A549 (cell line): ENCODE results near the gene CTXN3. TPM values are rescaled to one million over a fixed set of nuclear protein-coding genes. Genes with fewer than 3 reads are reported as not detected.

Experiments
- ATAC-seq, 2 experiments: fragments of 200-7000 bp in 1 of 2; fragments of >200 bp in 1 of 2; cut with Nextera tagmentation in 1 of 2; cut with Tn5 transposase in 1 of 2; 3 replicates each; pipeline versions ENCODE4 v1.8.0 to v1.9.1; 2018 to 2020; ENCODE audit warnings: mild to moderate bottlenecking in 1 of 2, moderate library complexity in 1 of 2
- CTCF ChIA-PET: fragments of 300-600 bp; sonication (Branson Sonifier 250); formaldehyde crosslinking; extraction: SDS; loops from one replicate; lab custom pipeline; 2021; ENCODE audit warnings: antibody characterized with exemption, inconsistent platforms; lab: Yijun Ruan, JAX
- POLR2A ChIA-PET: fragments of 350-600 bp; formaldehyde crosslinking; extraction: SDS; loops from one replicate; lab custom pipeline; 2021; ENCODE audit warnings: antibody characterized with exemption, inconsistent platforms; lab: Yijun Ruan, JAX
- DNase-seq, 2 experiments: peaks; one replicate each; pipeline versions ENCODE4 v3.0.0 to v3.0.0-alpha.2; 2011 to 2016; ENCODE audit warnings: low read depth in 1 of 2, low spot score in 1 of 2
- FAIRE-seq: peaks from 2 replicates; lab custom pipeline; 2011; peaks lifted over from hg19 to GRCh38; lab: Jason Lieb, UNC
- H3K27ac ChIP-seq, 2 experiments: fragments of >200 bp; sonication (Bioruptor Twin); formaldehyde crosslinking; 3 replicates each; pipeline ENCODE4 v1.5.1; 2016 to 2017
- H3K4me1 ChIP-seq: fragments of >200 bp; sonication (Bioruptor Twin); formaldehyde crosslinking; 3 replicates; pipeline ENCODE4 v1.6.1; 2016
- H3K4me2 ChIP-seq: fragments of >200 bp; sonication (Bioruptor Twin); formaldehyde crosslinking; 3 replicates; pipeline ENCODE4 v1.6.1; 2016
- H3K4me3 ChIP-seq: fragments of >200 bp; sonication (Bioruptor Twin); formaldehyde crosslinking; 3 replicates; pipeline ENCODE4 v1.5.1; 2016
- H3K9me3 ChIP-seq: fragments of >200 bp; sonication (Bioruptor Twin); formaldehyde crosslinking; 3 replicates; pipeline ENCODE4 v1.6.1; 2016
- BHLHE40 ChIP-seq: IDR thresholded peaks from 2 replicates; pipeline ENCODE4 v1.6.1; 2012; ENCODE audit warnings: low read depth, low read length, inconsistent platforms
- CBX8 ChIP-seq: fragments of 200-600 bp; sonication (generic); IDR thresholded peaks from 2 replicates; pipeline ENCODE4 v1.6.1; 2016
- CTCF ChIP-seq: fragments of >200 bp; sonication (Bioruptor Twin); formaldehyde crosslinking; IDR thresholded peaks from 3 replicates; pipeline ENCODE4 v1.5.1; 2016
- EP300 ChIP-seq, 2 experiments: fragments of >200 bp; sonication (Bioruptor Twin); formaldehyde crosslinking; IDR thresholded peaks; 2 replicates in 1 of 2; 3 replicates in 1 of 2; pipeline ENCODE4 v1.6.1; 2016 to 2017
- FOXS1 ChIP-seq: fragments of 250-450 bp; sonication (Bioruptor Pico); IDR thresholded peaks from 2 replicates; pipeline ENCODE4 v1.5.0; 2020; ENCODE audit warnings: mild to moderate bottlenecking, moderate library complexity
- HDAC2 ChIP-seq: fragments of 200-600 bp; sonication (generic); IDR thresholded peaks from 2 replicates; pipeline ENCODE4 v1.6.1; 2016
- HEYL ChIP-seq: fragments of 250-450 bp; sonication (Bioruptor Pico); IDR thresholded peaks from 2 replicates; pipeline ENCODE4 v1.8.0; 2021; ENCODE audit warnings: mild to moderate bottlenecking, moderate library complexity
- HOXB5 ChIP-seq: fragments of 250-450 bp; sonication (Bioruptor Pico); IDR thresholded peaks from 2 replicates; pipeline ENCODE4 v1.5.0; 2020; ENCODE audit warnings: mild to moderate bottlenecking, moderate library complexity
- KDM1A ChIP-seq: fragments of 200-600 bp; sonication (generic); IDR thresholded peaks from 2 replicates; pipeline ENCODE4 v1.6.1; 2016; ENCODE audit warnings: low read depth, mild to moderate bottlenecking
- MAZ ChIP-seq: fragments of 150-350 bp; IDR thresholded peaks from 2 replicates; pipeline ENCODE4 v1.6.1; 2014; ENCODE audit warnings: antibody characterized with exemption, low read depth, low read length, borderline replicate concordance
- MYC ChIP-seq: IDR thresholded peaks from 2 replicates; pipeline ENCODE4 v1.6.1; 2012; ENCODE audit warnings: mild to moderate bottlenecking, inconsistent platforms, low read length, improper control_type of control experiment, borderline replicate concordance
- NPAS2 ChIP-seq: fragments of 250-450 bp; sonication (Bioruptor Pico); IDR thresholded peaks from 2 replicates; pipeline ENCODE4 v1.8.0; 2022; ENCODE audit warnings: mild to moderate bottlenecking, moderate library complexity, borderline replicate concordance
- PBX3 ChIP-seq: IDR thresholded peaks from 2 replicates; pipeline ENCODE4 v1.6.1; 2012
- RAD21 ChIP-seq, 2 experiments: fragments of >200 bp in 1 of 2; sonication (Bioruptor Twin) in 1 of 2; formaldehyde crosslinking in 1 of 2; IDR thresholded peaks in 1 of 2; conservative IDR thresholded peaks in 1 of 2; 2 replicates in 1 of 2; 3 replicates in 1 of 2; pipeline ENCODE4 v1.6.1; 2012 to 2018; ENCODE audit warnings: inconsistent platforms in 1 of 2
- RARB ChIP-seq: fragments of 250-450 bp; sonication (Bioruptor Pico); IDR thresholded peaks from 2 replicates; pipeline ENCODE4 v1.8.0; 2021; ENCODE audit warnings: mild to moderate bottlenecking, moderate library complexity
- REST ChIP-seq: fragments of 200-600 bp; sonication (generic); IDR thresholded peaks from 2 replicates; pipeline ENCODE4 v1.6.1; 2016; ENCODE audit warnings: antibody characterized with exemption, mild to moderate bottlenecking, moderate library complexity
- RFX5 ChIP-seq: fragments of 450-650 bp; IDR thresholded peaks from 2 replicates; pipeline ENCODE4 v1.7.1; 2014; ENCODE audit warnings: antibody characterized with exemption, mild to moderate bottlenecking, moderate library complexity
- SREBF2 ChIP-seq: fragments of 450-650 bp; IDR thresholded peaks from 2 replicates; pipeline ENCODE4 v1.6.1; 2014; ENCODE audit warnings: mild to moderate bottlenecking, moderate library complexity
- TFCP2L1 ChIP-seq: fragments of 250-450 bp; sonication (Bioruptor Pico); IDR thresholded peaks from 2 replicates; pipeline ENCODE4 v1.5.0; 2021; ENCODE audit warnings: mild to moderate bottlenecking
- USF2 ChIP-seq: fragments of 450-650 bp; IDR thresholded peaks from 2 replicates; pipeline ENCODE4 v1.6.1; 2014; ENCODE audit warnings: antibody characterized with exemption
- ZC3H11A ChIP-seq: fragments of 450-650 bp; IDR thresholded peaks from 2 replicates; pipeline ENCODE4 v1.6.1; 2014; ENCODE audit warnings: antibody characterized with exemption, mild to moderate bottlenecking
- ZFP36 ChIP-seq: fragments of 450-650 bp; IDR thresholded peaks from 2 replicates; pipeline ENCODE4 v1.6.1; 2014; ENCODE audit warnings: borderline replicate concordance; ENCODE audit not compliant: partially characterized antibody
- WGBS: methylation state at CpG from one replicate; pipeline ENCODE4 v1.1.6; 2017; ENCODE audit errors: missing lambda C conversion rate; 5-methylcytosine and 5-hydroxymethylcytosine counted together
- polyA plus RNA-seq, 4 experiments: library from polyadenylated mRNA; depleted of rRNA in 3 of 4; stranded (reverse); fragments of >200 nt; fragmentation: RNase III in 1 of 4; extraction: RNeasy Plus Mini Kit Qiagen cat#74134 plus additional on column Dnase treatment in 1 of 4; gene quantifications; 2 replicates in 3 of 4; 3 replicates in 1 of 4; pipeline ENCODE4 v1.2.3, GENCODE V29; 2011 to 2017
- TF ChIP-seq, protein P1 (sequence below): fragments of 250-450 bp; sonication (Bioruptor Pico); IDR thresholded peaks from 2 replicates; pipeline ENCODE4 v1.5.0; 2020; ENCODE audit warnings: low read depth, mild to moderate bottlenecking, moderate library complexity

The CTXN3 gene
- polyA plus RNA-seq, 2 of the 4 experiments (the other 2 are of a cell fraction), result not detected

DNA sequence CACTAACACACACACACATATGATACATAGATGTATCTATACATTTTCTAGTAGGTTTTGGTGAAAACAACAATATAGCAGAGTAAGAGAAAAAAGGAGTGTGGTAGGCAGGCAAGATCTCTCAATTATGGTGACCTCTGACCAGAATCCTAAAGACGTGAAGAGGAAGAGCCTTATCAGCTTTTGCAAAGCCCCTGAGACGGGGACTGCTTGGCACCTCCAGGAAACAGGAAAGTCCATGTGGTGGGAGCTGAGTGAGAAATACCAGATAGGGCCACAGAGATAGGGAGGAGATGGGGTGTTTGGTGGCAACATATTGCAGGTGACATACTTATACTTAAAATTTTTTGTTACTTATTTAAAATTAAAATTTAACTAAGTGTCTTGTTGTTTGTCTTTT, 39.9 kb upstream of the CTXN3 start (continued):
- TF ChIP-seq TFCP2L1, result no peak

DNA sequence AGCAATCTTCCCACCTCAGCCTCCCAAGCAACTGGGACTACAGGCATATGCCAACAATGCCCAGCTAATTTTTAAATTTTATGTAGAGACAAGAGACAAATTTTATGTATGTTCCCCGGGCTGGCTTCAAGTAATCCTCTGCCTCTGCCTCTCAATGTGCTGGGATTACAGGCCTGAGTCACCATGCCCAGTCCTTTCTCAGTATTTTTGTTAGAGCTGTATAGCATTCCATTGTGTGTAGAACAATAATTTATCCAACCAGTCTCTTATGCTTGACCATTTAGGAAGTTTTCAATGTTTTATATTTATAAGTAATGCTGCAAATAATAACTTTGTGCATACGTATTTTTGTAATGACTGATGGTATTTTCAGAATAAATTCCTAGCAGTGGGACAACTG, 38.9 kb upstream of the CTXN3 start:
- POLR2A ChIA-PET, result no interaction called here
- WGBS, result 53% methylated on average over 2 of the region's 2 CpGs
- TF ChIP-seq REST (no peak), HEYL (CRISPR knock-in tag) (no peak), RARB (CRISPR knock-in tag) (no peak), SREBF2 (no peak), RAD21 (conservative IDR thresholded peaks at IDR 0.05 in 1 of 2, IDR thresholded peaks at IDR 0.05 in 1 of 2) (no peak), ZFP36 (no peak), HDAC2 (no peak)
- no peaks in the 10 kb centered on the region for H3K4me1 ChIP-seq
- H3K27ac ChIP-seq, result no peak overlapping the region
- no peak overlapping the region for H3K4me3 ChIP-seq
- FAIRE-seq (no peak), DNase-seq (no peak), ATAC-seq (no peak)
- CTCF ChIA-PET, result no interaction called here
- H3K4me2 ChIP-seq, result no peak overlapping the region
- H3K9me3 ChIP-seq, result no peaks in the 10 kb centered on the region

- no peak overlapping the region for H3K27ac ChIP-seq
- POLR2A ChIA-PET, result no interaction called here
- no peaks in the 10 kb centered on the region for H3K9me3 ChIP-seq
- no peak overlapping the region for H3K4me3 ChIP-seq
- H3K4me2 ChIP-seq, result no peak overlapping the region
- no peak for FAIRE-seq
- ATAC-seq, result no peak
- H3K4me1 ChIP-seq, result no peaks in the 10 kb centered on the region
- no peak for DNase-seq
- 64% methylated on average over 4 of the region's 4 CpGs for WGBS
- CTCF ChIA-PET, result no interaction called here
- TF ChIP-seq HOXB5 (CRISPR knock-in tag) (no peak), RFX5 (no peak), FOXS1 (CRISPR knock-in tag) (no peak), EP300 (IDR thresholded peaks at IDR 0.05) (no peak), REST (no peak), USF2 (no peak), MAZ (no peak), NPAS2 (CRISPR knock-in tag) (no peak), KDM1A (no peak), MYC (no peak), PBX3 (no peak), BHLHE40 (no peak), CTCF (no peak), ZC3H11A (no peak), SREBF2 (no peak), CBX8 (no peak)
- TF ChIP-seq, protein P1, sequence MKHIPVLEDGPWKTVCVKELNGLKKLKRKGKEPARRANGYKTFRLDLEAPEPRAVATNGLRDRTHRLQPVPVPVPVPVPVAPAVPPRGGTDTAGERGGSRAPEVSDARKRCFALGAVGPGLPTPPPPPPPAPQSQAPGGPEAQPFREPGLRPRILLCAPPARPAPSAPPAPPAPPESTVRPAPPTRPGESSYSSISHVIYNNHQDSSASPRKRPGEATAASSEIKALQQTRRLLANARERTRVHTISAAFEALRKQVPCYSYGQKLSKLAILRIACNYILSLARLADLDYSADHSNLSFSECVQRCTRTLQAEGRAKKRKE (CRISPR knock-in tag), result no peak
Observed at GRCh38 chr5:127612441-127613141, 36.3 kb upstream of the CTXN3 start.
